Liver (tissue), 9 donors: ENCODE measurements around the gene SIX4. TPM values are rescaled to one million over a fixed set of nuclear protein-coding genes. Genes with fewer than 3 reads are reported as not detected.

Experiments
- DNase-seq: peaks from one replicate; pipeline ENCODE4 v3.0.0-alpha.2; 2017; ENCODE audit warnings: low spot score
- H3K27ac ChIP-seq, 2 donors: one replicate each; pipeline ENCODE4 v1.7.0; 2013; ENCODE audit warnings: inconsistent platforms in 2 of 2, low read length in 2 of 2, control low read depth in 1 of 2, low read depth in 1 of 2, mild to moderate bottlenecking in 1 of 2
- H3K27me3 ChIP-seq, 4 donors: one replicate each; pipeline versions ENCODE4 v1.6.1 to v1.7.0; 2013; ENCODE audit warnings: low read length in 3 of 4, inconsistent platforms in 1 of 4, mild to moderate bottlenecking in 1 of 4, moderate library complexity in 1 of 4; ENCODE audit not compliant: control insufficient read depth in 4 of 4, insufficient read depth in 4 of 4
- H3K36me3 ChIP-seq, 4 donors: one replicate each; pipeline versions ENCODE4 v1.6.1 to v1.7.0; 2013; ENCODE audit warnings: low read length in 3 of 4, mild to moderate bottlenecking in 3 of 4, low read depth in 1 of 4, moderate library complexity in 1 of 4; ENCODE audit not compliant: control insufficient read depth in 4 of 4, insufficient read depth in 3 of 4
- H3K4me1 ChIP-seq, 4 donors: one replicate each; pipeline versions ENCODE4 v1.6.1 to v1.7.0; 2013; ENCODE audit warnings: low read length in 3 of 4, mild to moderate bottlenecking in 3 of 4, moderate library complexity in 1 of 4; ENCODE audit not compliant: control insufficient read depth in 4 of 4, insufficient read depth in 4 of 4
- H3K4me3 ChIP-seq, 3 donors: one replicate each; pipeline versions ENCODE4 v1.6.1 to v1.7.0; 2013; ENCODE audit warnings: low read length in 3 of 3, control low read depth in 1 of 3, low read depth in 1 of 3, mild to moderate bottlenecking in 1 of 3
- H3K9ac ChIP-seq, 2 donors: one replicate each; pipeline ENCODE4 v1.7.0; 2013; ENCODE audit warnings: low read length in 2 of 2, mild to moderate bottlenecking in 2 of 2, moderate library complexity in 2 of 2, control low read depth in 1 of 2, low read depth in 1 of 2
- H3K9me3 ChIP-seq, 4 donors: one replicate each; pipeline versions ENCODE4 v1.6.1 to v1.7.0; 2013; ENCODE audit warnings: low read length in 3 of 4; ENCODE audit not compliant: control insufficient read depth in 4 of 4
- EGR1 ChIP-seq, 2 donors: IDR thresholded peaks; 2 replicates each; pipeline ENCODE4 v1.6.1; 2016 to 2018; ENCODE audit warnings: antibody characterized with exemption in 2 of 2, low read depth in 2 of 2
- FOXA2 ChIP-seq: IDR thresholded peaks from 2 replicates; pipeline ENCODE4 v1.6.1; 2016; ENCODE audit warnings: antibody characterized with exemption
- GABPA ChIP-seq, 2 donors: IDR thresholded peaks in 1 of 2; conservative IDR thresholded peaks in 1 of 2; 2 replicates each; pipeline ENCODE4 v1.6.1; 2016; ENCODE audit warnings: antibody characterized with exemption in 2 of 2, mild to moderate bottlenecking in 1 of 2, moderate library complexity in 1 of 2
- HNF4A ChIP-seq, 2 donors: conservative IDR thresholded peaks; 2 replicates each; pipeline ENCODE4 v1.6.1; 2016; ENCODE audit warnings: antibody characterized with exemption in 2 of 2, mild to moderate bottlenecking in 2 of 2
- HNF4G ChIP-seq: IDR thresholded peaks from 2 replicates; pipeline ENCODE4 v1.6.1; 2016; ENCODE audit warnings: antibody characterized with exemption
- JUND ChIP-seq, 2 donors: IDR thresholded peaks; 2 replicates each; pipeline ENCODE4 v1.6.1; 2016; ENCODE audit warnings: antibody characterized with exemption in 2 of 2
- RXRA ChIP-seq, 2 donors: IDR thresholded peaks; 2 replicates each; pipeline ENCODE4 v1.6.1; 2017 to 2018; ENCODE audit warnings: antibody characterized with exemption in 2 of 2, mild to moderate bottlenecking in 1 of 2
- SP1 ChIP-seq: IDR thresholded peaks from 2 replicates; pipeline ENCODE4 v1.6.1; 2018; ENCODE audit warnings: antibody characterized with exemption, mild to moderate bottlenecking
- TAF1 ChIP-seq: conservative IDR thresholded peaks from 2 replicates; pipeline ENCODE4 v1.6.1; 2016; ENCODE audit warnings: antibody characterized with exemption, mild to moderate bottlenecking
- YY1 ChIP-seq: IDR thresholded peaks from 2 replicates; pipeline ENCODE4 v1.6.1; 2016; ENCODE audit warnings: antibody characterized with exemption, mild to moderate bottlenecking
- WGBS: extraction: QIAGEN DNeasy Blood & Tissue Kit; methylation state at CpG from one replicate; pipeline ENCODE4 v1.1.7; 2013; 5-methylcytosine and 5-hydroxymethylcytosine counted together
- polyA plus RNA-seq, 2 donors: library from polyadenylated mRNA; stranded (reverse) in 1 of 2; unstranded in 1 of 2; fragments of 200-250 nt in 1 of 2; fragments of >200 nt in 1 of 2; fragmentation: Nextera tagmentation in 1 of 2; extraction: Ambion mirVana in 1 of 2; gene quantifications; one replicate each; pipeline versions ENCODE4 v1.2.1 to v1.2.3, GENCODE V29; 2013 to 2015
- total RNA-seq, 2 donors: library from RNA; depleted of rRNA; stranded (reverse); fragments of >200 nt; gene quantifications; one replicate each; pipeline ENCODE4 v1.2.3, GENCODE V29; 2014
- TF ChIP-seq, protein P1 (sequence below): IDR thresholded peaks from 2 replicates; pipeline ENCODE4 v1.6.1; 2016; ENCODE audit warnings: antibody characterized with exemption
- TF ChIP-seq, protein P2 (sequence below): IDR thresholded peaks from 2 replicates; pipeline ENCODE4 v1.6.1; 2016; ENCODE audit warnings: antibody characterized with exemption, mild to moderate bottlenecking
- TF ChIP-seq, protein P3 (sequence below): IDR thresholded peaks from 2 replicates; pipeline ENCODE4 v1.6.1; 2016; ENCODE audit warnings: antibody characterized with exemption
- TF ChIP-seq, protein P4 (sequence below): fragments of 150-350 bp; IDR thresholded peaks from 2 replicates; pipeline ENCODE4 v1.5.1; 2017; ENCODE audit warnings: improper control_type of control experiment, low read depth, low read length; ENCODE audit not compliant: missing input control
- donor health status: healthy.
- donor health status: healthy.
- donor health status: healthy.
- donor health status: healthy.
- donor health status: healthy.

The SIX4 gene
- total and polyA plus RNA-seq, 4 donors = 0.08 to 0.93 (median 0.13) TPM

- TF ChIP-seq GABPA (IDR thresholded peaks at IDR 0.05 in 1 of 2, conservative IDR thresholded peaks at IDR 0.05 in 1 of 2) = no peak
- TF ChIP-seq, protein P1, sequence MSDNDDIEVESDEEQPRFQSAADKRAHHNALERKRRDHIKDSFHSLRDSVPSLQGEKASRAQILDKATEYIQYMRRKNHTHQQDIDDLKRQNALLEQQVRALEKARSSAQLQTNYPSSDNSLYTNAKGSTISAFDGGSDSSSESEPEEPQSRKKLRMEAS = no peak
- Histone ChIP-seq H3K4me3 (no peak overlapping the region), H3K36me3 (no peaks in the 10 kb centered on the region), H3K9ac (no peak overlapping the region), H3K9me3 (peaks cover 0 to 2% (median 0%) of the 10 kb centered on the region in 4 donors), H3K27me3 (no peaks in the 10 kb centered on the region), H3K27ac (no peak overlapping the region), H3K4me1 (peaks cover 0 to 14% (median 8%) of the 10 kb centered on the region in 4 donors)
- 86% methylated on average over 4 of the region's 4 CpGs for WGBS
- DNase-seq = no peak
These were observed 28.8 kb downstream of the SIX4 start for GRCh38 chr14:60695327-60695726.

DNA sequence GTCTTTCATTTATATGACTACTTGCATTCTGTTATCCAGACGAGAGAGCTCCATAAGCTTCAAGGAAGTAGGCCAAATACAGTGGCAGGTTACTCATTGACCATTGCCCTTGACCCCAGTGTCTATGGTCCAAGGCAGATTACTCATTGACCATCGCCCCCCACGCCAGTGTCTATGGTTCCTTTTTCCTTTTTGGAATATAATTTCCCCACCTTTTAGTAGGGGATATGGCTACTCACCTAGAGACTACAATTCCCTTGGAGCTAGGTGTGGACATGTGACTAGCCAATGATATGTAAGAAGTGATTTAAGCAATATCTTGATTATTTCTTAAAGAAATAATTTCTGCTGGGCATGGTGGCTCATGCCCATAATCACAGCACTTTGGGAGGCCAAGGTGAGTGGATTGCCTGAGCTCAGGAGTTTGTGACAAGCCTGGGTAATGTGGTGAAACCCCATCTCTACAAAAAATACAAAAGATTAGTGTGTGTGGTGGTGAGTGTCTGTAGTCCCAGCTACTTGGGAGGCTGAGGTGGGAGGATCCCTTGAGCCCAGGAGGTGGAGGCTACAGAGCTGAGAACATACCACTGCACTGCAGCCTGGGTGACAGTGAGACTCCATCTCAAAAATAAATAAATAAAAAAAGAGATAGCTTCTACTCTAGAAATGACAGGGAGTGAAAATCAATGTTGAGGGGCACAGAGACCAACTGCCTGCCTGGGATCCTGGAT, 32.6 kb downstream of the SIX4 start:
- H3K4me3 ChIP-seq = peak overlapping the region in 1 of 3 donors; percentile 13
- H3K27me3 ChIP-seq = no peaks in the 10 kb centered on the region
- no peaks in the 10 kb centered on the region for H3K9me3 ChIP-seq
- H3K9ac ChIP-seq = no peak overlapping the region
- DNase-seq = peak; percentile 40
- H3K4me1 ChIP-seq = peaks cover 2 to 24% (median 12%) of the 10 kb centered on the region in 4 donors
- no peak for TF ChIP-seq GABPA (IDR thresholded peaks at IDR 0.05 in 1 of 2, conservative IDR thresholded peaks at IDR 0.05 in 1 of 2)
- peak; percentile 58 for TF ChIP-seq SP1
- no peak for TF ChIP-seq YY1
- peak; percentile 85 to 90 for TF ChIP-seq HNF4A (conservative IDR thresholded peaks at IDR 0.05)
- TF ChIP-seq, protein P2, sequence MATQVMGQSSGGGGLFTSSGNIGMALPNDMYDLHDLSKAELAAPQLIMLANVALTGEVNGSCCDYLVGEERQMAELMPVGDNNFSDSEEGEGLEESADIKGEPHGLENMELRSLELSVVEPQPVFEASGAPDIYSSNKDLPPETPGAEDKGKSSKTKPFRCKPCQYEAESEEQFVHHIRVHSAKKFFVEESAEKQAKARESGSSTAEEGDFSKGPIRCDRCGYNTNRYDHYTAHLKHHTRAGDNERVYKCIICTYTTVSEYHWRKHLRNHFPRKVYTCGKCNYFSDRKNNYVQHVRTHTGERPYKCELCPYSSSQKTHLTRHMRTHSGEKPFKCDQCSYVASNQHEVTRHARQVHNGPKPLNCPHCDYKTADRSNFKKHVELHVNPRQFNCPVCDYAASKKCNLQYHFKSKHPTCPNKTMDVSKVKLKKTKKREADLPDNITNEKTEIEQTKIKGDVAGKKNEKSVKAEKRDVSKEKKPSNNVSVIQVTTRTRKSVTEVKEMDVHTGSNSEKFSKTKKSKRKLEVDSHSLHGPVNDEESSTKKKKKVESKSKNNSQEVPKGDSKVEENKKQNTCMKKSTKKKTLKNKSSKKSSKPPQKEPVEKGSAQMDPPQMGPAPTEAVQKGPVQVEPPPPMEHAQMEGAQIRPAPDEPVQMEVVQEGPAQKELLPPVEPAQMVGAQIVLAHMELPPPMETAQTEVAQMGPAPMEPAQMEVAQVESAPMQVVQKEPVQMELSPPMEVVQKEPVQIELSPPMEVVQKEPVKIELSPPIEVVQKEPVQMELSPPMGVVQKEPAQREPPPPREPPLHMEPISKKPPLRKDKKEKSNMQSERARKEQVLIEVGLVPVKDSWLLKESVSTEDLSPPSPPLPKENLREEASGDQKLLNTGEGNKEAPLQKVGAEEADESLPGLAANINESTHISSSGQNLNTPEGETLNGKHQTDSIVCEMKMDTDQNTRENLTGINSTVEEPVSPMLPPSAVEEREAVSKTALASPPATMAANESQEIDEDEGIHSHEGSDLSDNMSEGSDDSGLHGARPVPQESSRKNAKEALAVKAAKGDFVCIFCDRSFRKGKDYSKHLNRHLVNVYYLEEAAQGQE = no peak
- no peak for TF ChIP-seq TAF1
- TF ChIP-seq HNF4G = peak; percentile 47
- TF ChIP-seq RXRA (IDR thresholded peaks at IDR 0.05) = peak; percentile 36 to 43
- TF ChIP-seq JUND (IDR thresholded peaks at IDR 0.05) = peak; percentile 28 to 34
- no peak for TF ChIP-seq FOXA2
- TF ChIP-seq, protein P1 = no peak
- TF ChIP-seq, protein P3, sequence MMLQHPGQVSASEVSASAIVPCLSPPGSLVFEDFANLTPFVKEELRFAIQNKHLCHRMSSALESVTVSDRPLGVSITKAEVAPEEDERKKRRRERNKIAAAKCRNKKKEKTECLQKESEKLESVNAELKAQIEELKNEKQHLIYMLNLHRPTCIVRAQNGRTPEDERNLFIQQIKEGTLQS = no peak
- TF ChIP-seq EGR1 (IDR thresholded peaks at IDR 0.05; ENCODE audit: low read depth in 2 of 2) = no peak
- TF ChIP-seq, protein P4, sequence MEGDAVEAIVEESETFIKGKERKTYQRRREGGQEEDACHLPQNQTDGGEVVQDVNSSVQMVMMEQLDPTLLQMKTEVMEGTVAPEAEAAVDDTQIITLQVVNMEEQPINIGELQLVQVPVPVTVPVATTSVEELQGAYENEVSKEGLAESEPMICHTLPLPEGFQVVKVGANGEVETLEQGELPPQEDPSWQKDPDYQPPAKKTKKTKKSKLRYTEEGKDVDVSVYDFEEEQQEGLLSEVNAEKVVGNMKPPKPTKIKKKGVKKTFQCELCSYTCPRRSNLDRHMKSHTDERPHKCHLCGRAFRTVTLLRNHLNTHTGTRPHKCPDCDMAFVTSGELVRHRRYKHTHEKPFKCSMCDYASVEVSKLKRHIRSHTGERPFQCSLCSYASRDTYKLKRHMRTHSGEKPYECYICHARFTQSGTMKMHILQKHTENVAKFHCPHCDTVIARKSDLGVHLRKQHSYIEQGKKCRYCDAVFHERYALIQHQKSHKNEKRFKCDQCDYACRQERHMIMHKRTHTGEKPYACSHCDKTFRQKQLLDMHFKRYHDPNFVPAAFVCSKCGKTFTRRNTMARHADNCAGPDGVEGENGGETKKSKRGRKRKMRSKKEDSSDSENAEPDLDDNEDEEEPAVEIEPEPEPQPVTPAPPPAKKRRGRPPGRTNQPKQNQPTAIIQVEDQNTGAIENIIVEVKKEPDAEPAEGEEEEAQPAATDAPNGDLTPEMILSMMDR = no peak
- H3K27ac ChIP-seq = no peak overlapping the region
- WGBS = 33% methylated on average over 3 of the region's 3 CpGs
- no peaks in the 10 kb centered on the region for H3K36me3 ChIP-seq
